SK-N-SH (cell line): Measurements from ENCODE around the gene TMEM184A. TPM values are rescaled to one million over a fixed set of nuclear protein-coding genes. Genes with fewer than 3 reads are reported as not detected.

Experiments
- CTCF ChIA-PET: fragments of 300-600, 350-600 bp; formaldehyde crosslinking; extraction: SDS; loops from one replicate; lab custom pipeline; 2021; lab: Yijun Ruan, JAX
- POLR2A ChIA-PET: fragments of 350-600 bp; sonication (Branson Sonifier 250); formaldehyde crosslinking; extraction: SDS; loops from one replicate; lab custom pipeline; 2020; ENCODE audit warnings: antibody characterized with exemption, inconsistent platforms; lab: Yijun Ruan, JAX
- DNase-seq: peaks from one replicate; pipeline ENCODE4 v3.0.0; 2012
- H2AFZ ChIP-seq: fragments of 200-600 bp; sonication (generic); 2 replicates; pipeline ENCODE4 v1.8.1; 2016; ENCODE audit warnings: antibody characterized with exemption, mild to moderate bottlenecking, low read depth
- H3F3A ChIP-seq: fragments of 200-600 bp; sonication (generic); replicated peaks from 2 replicates; pipeline ENCODE3; 2016; ENCODE audit warnings: antibody characterized with exemption, mild to moderate bottlenecking; ENCODE audit not compliant: insufficient read depth
- H3K27ac ChIP-seq, 2 experiments: fragments of 200-500 bp in 1 of 2; fragments of 200-600 bp in 1 of 2; sonication (Bioruptor generic) in 1 of 2; sonication (generic), shearing (Covaris generic) in 1 of 2; 2 replicates each; pipeline versions ENCODE4 v1.5.1 to v1.6.1; 2014 to 2016; ENCODE audit warnings: low read depth in 2 of 2, inconsistent platforms in 1 of 2, low read length in 1 of 2, mild to moderate bottlenecking in 1 of 2, mixed read lengths in 1 of 2
- H3K27me3 ChIP-seq: fragments of 200-600 bp; sonication (generic), shearing (Covaris generic); 2 replicates; pipeline ENCODE4 v1.6.1; 2016; ENCODE audit warnings: mixed run types; ENCODE audit not compliant: insufficient read depth
- H3K36me3 ChIP-seq, 2 experiments: fragments of 200-500 bp in 1 of 2; fragments of 200-600 bp in 1 of 2; sonication (Bioruptor generic) in 1 of 2; sonication (generic) in 1 of 2; replicated peaks in 1 of 2; 2 replicates each; pipeline versions ENCODE3 to v1.5.1; 2014 to 2016; ENCODE audit warnings: low read length in 1 of 2, mild to moderate bottlenecking in 1 of 2; ENCODE audit not compliant: insufficient read depth in 2 of 2, control insufficient read depth in 1 of 2
- H3K4me1 ChIP-seq, 2 experiments: fragments of 200-500 bp in 1 of 2; fragments of 200-600 bp in 1 of 2; sonication (Bioruptor generic) in 1 of 2; sonication (generic), shearing (Covaris generic) in 1 of 2; 2 replicates each; pipeline versions ENCODE4 v1.5.1 to v1.6.1; 2014 to 2016; ENCODE audit warnings: low read depth in 1 of 2, low read length in 1 of 2, mixed run types in 1 of 2; ENCODE audit not compliant: insufficient read depth in 2 of 2, control insufficient read depth in 1 of 2
- H3K4me2 ChIP-seq: fragments of 200-600 bp; sonication (generic), shearing (Covaris generic); 2 replicates; pipeline ENCODE4 v1.6.1; 2017; ENCODE audit warnings: mixed run types
- H3K4me3 ChIP-seq, 2 experiments: fragments of 200-500 bp in 1 of 2; fragments of 200-600 bp in 1 of 2; sonication (Bioruptor generic) in 1 of 2; sonication (generic), shearing (Covaris generic) in 1 of 2; 2 replicates each; pipeline versions ENCODE4 v1.5.1 to v1.8.1; 2014 to 2016; ENCODE audit warnings: low read depth in 2 of 2, inconsistent platforms in 1 of 2, low read length in 1 of 2, mild to moderate bottlenecking in 1 of 2, mixed read lengths in 1 of 2, moderate library complexity in 1 of 2
- H3K79me2 ChIP-seq: fragments of 200-600 bp; sonication (generic); 2 replicates; pipeline ENCODE4 v1.8.1; 2017; ENCODE audit warnings: mild to moderate bottlenecking; ENCODE audit not compliant: insufficient read depth
- H3K9ac ChIP-seq: fragments of 200-600 bp; sonication (generic); 2 replicates; pipeline ENCODE4 v1.6.1; 2017; ENCODE audit warnings: mixed run types
- H3K9me2 ChIP-seq: fragments of 200-600 bp; sonication (generic); 2 replicates; pipeline ENCODE4 v1.6.1; 2017; ENCODE audit warnings: mixed run types
- H3K9me3 ChIP-seq: fragments of 200-600 bp; sonication (generic); 2 replicates; pipeline ENCODE4 v1.6.1; 2017; ENCODE audit warnings: mixed run types, mild to moderate bottlenecking, moderate library complexity
- H4K20me1 ChIP-seq: fragments of 200-600 bp; sonication (generic); 2 replicates; pipeline ENCODE4 v1.6.1; 2017; ENCODE audit warnings: mild to moderate bottlenecking, mixed run types; ENCODE audit not compliant: insufficient read depth
- CHD2 ChIP-seq: fragments of 150-350 bp; IDR thresholded peaks from 2 replicates; pipeline ENCODE4 v1.6.1; 2018; ENCODE audit warnings: low read length; ENCODE audit not compliant: partially characterized antibody
- ELF1 ChIP-seq: IDR thresholded peaks from 2 replicates; pipeline ENCODE4 v1.4.0; 2012
- EP300 ChIP-seq, 2 experiments: IDR thresholded peaks; 2 replicates each; pipeline versions ENCODE4 v1.4.0 to v1.6.1; 2012; ENCODE audit warnings: borderline replicate concordance in 1 of 2, low read depth in 1 of 2, low read length in 1 of 2
- EZH2phosphoT487 ChIP-seq: fragments of 200-600 bp; sonication (generic); IDR thresholded peaks from 2 replicates; pipeline ENCODE4 v1.6.1; 2017; ENCODE audit warnings: low read depth, mixed run types, mild to moderate bottlenecking, antibody characterized with exemption, moderate library complexity, borderline replicate concordance
- FOXJ3 ChIP-seq: sonication (generic); formaldehyde crosslinking; IDR thresholded peaks from 2 replicates; pipeline ENCODE4 v1.5.1; 2020; ENCODE audit warnings: mild to moderate bottlenecking, missing genetic modification reagents
- FOXM1 ChIP-seq: IDR thresholded peaks from 2 replicates; pipeline ENCODE4 v1.4.0; 2012; ENCODE audit warnings: low read depth, mild to moderate bottlenecking
- GABPA ChIP-seq: IDR thresholded peaks from 2 replicates; pipeline ENCODE4 v1.4.0; 2012; ENCODE audit warnings: low read depth, mild to moderate bottlenecking
- GATA2 ChIP-seq: sonication (generic); formaldehyde crosslinking; IDR thresholded peaks from 2 replicates; pipeline ENCODE4 v1.5.0; 2020; ENCODE audit warnings: mild to moderate bottlenecking, missing genetic modification reagents
- MXI1 ChIP-seq: IDR thresholded peaks from 2 replicates; pipeline ENCODE4 v1.6.1; 2012; ENCODE audit warnings: mild to moderate bottlenecking, low read depth, low read length, improper control_type of control experiment
- NFIC ChIP-seq: IDR thresholded peaks from 2 replicates; pipeline ENCODE4 v1.4.0; 2012; ENCODE audit warnings: borderline replicate concordance
- NRF1 ChIP-seq: IDR thresholded peaks from 2 replicates; pipeline ENCODE4 v1.6.1; 2012; ENCODE audit warnings: low read depth, mild to moderate bottlenecking, low read length
- POLR2AphosphoS5 ChIP-seq: IDR thresholded peaks from 2 replicates; pipeline ENCODE4 v1.6.1; 2012; ENCODE audit warnings: low read depth, low read length
- SMC3 ChIP-seq: IDR thresholded peaks from 2 replicates; pipeline ENCODE4 v1.6.1; 2012; ENCODE audit warnings: low read depth, low read length, improper control_type of control experiment
- TCF12 ChIP-seq: IDR thresholded peaks from 2 replicates; pipeline ENCODE4 v1.4.0; 2012
- WGBS: methylation state at CpG from one replicate; pipeline ENCODE4 v1.1.6; 2017; ENCODE audit warnings: low lambda C conversion rate; 5-methylcytosine and 5-hydroxymethylcytosine counted together
- polyA plus RNA-seq, 3 experiments: library from polyadenylated mRNA; depleted of rRNA; stranded (reverse); fragments of >200 nt; gene quantifications; 2 replicates each; pipeline ENCODE4 v1.2.3, GENCODE V29; 2012
- TF ChIP-seq, protein P1 (sequence below): fragments of 150-350 bp; IDR thresholded peaks from 2 replicates; pipeline ENCODE4 v1.6.1; 2017; ENCODE audit warnings: antibody characterized with exemption, low read length, low read depth, borderline replicate concordance
- TF ChIP-seq, protein P2 (sequence below): IDR thresholded peaks from 2 replicates; pipeline ENCODE4 v1.4.0; 2012; ENCODE audit warnings: low read depth
- TF ChIP-seq, protein P3 (sequence below): IDR thresholded peaks from 2 replicates; pipeline ENCODE4 v1.4.0; 2012; ENCODE audit warnings: low read depth, borderline replicate concordance
- TF ChIP-seq, protein P4 (sequence below): IDR thresholded peaks from 2 replicates; pipeline ENCODE4; 2012

TMEM184A gene
- polyA plus RNA-seq, 1 of the 3 experiments (the other 2 are of a cell fraction): 1.5 TPM

DNA sequence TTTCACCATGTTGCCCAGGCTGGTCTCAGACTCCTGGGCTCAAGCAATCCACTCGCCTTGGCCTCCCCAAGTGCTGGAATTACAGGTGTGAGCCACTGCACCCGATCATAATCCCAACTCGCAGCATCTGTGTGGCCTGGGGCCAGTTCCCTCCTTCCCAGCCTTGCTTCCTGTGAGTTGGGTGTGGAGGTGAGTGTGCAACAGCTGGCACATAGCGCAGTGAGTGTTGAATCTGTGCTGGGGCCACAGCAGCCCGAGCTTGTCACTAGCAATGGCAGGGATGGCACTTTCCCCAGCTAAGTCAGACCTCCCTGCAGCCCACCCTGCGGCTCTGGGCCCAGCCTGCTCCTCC lies 12.2 kb downstream of the TMEM184A start:
- H3K27ac ChIP-seq: no peak overlapping the region
- H4K20me1 ChIP-seq: no peaks in the 10 kb centered on the region
- H3K4me1 ChIP-seq: peaks cover 2 to 5% of the 10 kb centered on the region in 2 experiments; a peak in 2 of 4 replicates
- no peaks in the 10 kb centered on the region for H3F3A ChIP-seq
- POLR2A ChIA-PET: interaction anchor here (0.6 kb wide), 1 partner anchor 40 kb away, joined by 3 read pairs; the partner anchor contains the start of gene INTS1
- no peak overlapping the region for H3K4me3 ChIP-seq
- H3K4me2 ChIP-seq: no peak overlapping the region
- CTCF ChIA-PET: interaction anchor here (1.3 to 2.3 kb wide), 3 partner anchors 9 to 35 kb away, joined by 4 to 8 read pairs (median 4); partner anchors contain the start of gene TMEM184A
- H3K9ac ChIP-seq: no peak overlapping the region
- no peaks in the 10 kb centered on the region for H3K27me3 ChIP-seq
- TF ChIP-seq NRF1 (no peak), EZH2phosphoT487 (no peak), GABPA (no peak), GATA2 (no peak), MXI1 (no peak), SMC3 (no peak), CHD2 (no peak), FOXM1 (no peak), ELF1 (no peak), TCF12 (no peak), EP300 (IDR thresholded peaks at IDR 0.05; ENCODE audit: borderline replicate concordance in 1 of 2, low read depth in 1 of 2, low read length in 1 of 2) (no peak), NFIC (no peak), FOXJ3 (CRISPR knock-in tag) (no peak), POLR2AphosphoS5 (no peak; the same call in 1 of the 2 replicates)
- TF ChIP-seq, protein P1, sequence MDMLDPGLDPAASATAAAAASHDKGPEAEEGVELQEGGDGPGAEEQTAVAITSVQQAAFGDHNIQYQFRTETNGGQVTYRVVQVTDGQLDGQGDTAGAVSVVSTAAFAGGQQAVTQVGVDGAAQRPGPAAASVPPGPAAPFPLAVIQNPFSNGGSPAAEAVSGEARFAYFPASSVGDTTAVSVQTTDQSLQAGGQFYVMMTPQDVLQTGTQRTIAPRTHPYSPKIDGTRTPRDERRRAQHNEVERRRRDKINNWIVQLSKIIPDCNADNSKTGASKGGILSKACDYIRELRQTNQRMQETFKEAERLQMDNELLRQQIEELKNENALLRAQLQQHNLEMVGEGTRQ: no peak
- TF ChIP-seq, protein P2, sequence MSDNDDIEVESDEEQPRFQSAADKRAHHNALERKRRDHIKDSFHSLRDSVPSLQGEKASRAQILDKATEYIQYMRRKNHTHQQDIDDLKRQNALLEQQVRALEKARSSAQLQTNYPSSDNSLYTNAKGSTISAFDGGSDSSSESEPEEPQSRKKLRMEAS: no peak
- TF ChIP-seq, protein P3, sequence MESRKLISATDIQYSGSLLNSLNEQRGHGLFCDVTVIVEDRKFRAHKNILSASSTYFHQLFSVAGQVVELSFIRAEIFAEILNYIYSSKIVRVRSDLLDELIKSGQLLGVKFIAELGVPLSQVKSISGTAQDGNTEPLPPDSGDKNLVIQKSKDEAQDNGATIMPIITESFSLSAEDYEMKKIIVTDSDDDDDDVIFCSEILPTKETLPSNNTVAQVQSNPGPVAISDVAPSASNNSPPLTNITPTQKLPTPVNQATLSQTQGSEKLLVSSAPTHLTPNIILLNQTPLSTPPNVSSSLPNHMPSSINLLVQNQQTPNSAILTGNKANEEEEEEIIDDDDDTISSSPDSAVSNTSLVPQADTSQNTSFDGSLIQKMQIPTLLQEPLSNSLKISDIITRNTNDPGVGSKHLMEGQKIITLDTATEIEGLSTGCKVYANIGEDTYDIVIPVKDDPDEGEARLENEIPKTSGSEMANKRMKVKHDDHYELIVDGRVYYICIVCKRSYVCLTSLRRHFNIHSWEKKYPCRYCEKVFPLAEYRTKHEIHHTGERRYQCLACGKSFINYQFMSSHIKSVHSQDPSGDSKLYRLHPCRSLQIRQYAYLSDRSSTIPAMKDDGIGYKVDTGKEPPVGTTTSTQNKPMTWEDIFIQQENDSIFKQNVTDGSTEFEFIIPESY: no peak
- TF ChIP-seq, protein P4, sequence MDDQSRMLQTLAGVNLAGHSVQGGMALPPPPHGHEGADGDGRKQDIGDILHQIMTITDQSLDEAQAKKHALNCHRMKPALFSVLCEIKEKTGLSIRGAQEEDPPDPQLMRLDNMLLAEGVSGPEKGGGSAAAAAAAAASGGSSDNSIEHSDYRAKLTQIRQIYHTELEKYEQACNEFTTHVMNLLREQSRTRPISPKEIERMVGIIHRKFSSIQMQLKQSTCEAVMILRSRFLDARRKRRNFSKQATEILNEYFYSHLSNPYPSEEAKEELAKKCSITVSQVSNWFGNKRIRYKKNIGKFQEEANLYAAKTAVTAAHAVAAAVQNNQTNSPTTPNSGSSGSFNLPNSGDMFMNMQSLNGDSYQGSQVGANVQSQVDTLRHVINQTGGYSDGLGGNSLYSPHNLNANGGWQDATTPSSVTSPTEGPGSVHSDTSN: no peak
- WGBS: 66% methylated on average over 3 of the region's 6 CpGs
- DNase-seq: no peak
- no peak overlapping the region for H2AFZ ChIP-seq
- H3K79me2 ChIP-seq: peaks cover 18% of the 10 kb centered on the region
- H3K36me3 ChIP-seq: peaks cover 7 to 47% of the 10 kb centered on the region in 2 experiments
- no peaks in the 10 kb centered on the region for H3K9me3 ChIP-seq
- H3K9me2 ChIP-seq: no peaks in the 10 kb centered on the region
